ENCODE data around the gene EHMT1. TPM values are rescaled to one million over a fixed set of nuclear protein-coding genes. Genes with fewer than 3 reads are reported as not detected.
A peak's percentile ranks its signal among the peaks of the same experiment; 100 is the strongest.
"Not testable (repeated sequence)": the region's sequence is repeated elsewhere in the genome, so short reads cannot be mapped to it uniquely, and the experiment has no call there.

EHMT1 gene
- polyA plus RNA-seq, 3 donors = 67.8 to 78.8 (median 76.3) TPM

- DNase-seq (ENCODE audit: extremely low read depth in 1 of 11, low read depth in 9 of 11, low spot score in 4 of 11) = no peak
Measured at GRCh38 chr9:137722481-137722880, 103.7 kb downstream of the EHMT1 start.

DNA sequence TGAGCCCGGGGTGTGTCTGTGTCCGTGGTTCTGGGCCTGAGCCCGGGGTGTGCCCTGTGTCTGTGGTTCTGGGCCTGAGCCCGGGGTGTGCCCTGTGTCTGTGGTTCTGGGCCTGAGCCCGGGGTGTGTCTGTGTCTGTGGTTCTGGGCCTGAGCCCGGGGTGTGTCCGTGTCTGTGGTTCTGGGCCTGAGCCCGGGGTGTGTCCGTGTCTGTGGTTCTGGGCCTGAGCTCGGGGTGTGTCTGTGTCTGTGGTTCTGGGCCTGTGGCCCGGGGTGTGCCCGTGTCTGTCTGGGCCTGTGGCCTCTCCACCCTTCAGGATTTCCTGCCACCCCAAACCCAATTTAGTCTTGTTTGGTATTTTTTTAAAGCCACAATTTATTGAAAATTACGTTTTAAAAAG, 104.6 kb downstream of the EHMT1 start:
- DNase-seq (ENCODE audit: extremely low read depth in 1 of 11, low read depth in 9 of 11, low spot score in 4 of 11) = not testable (repeated sequence)

GRCh38 chr9:137723783-137724445, 105.1 kb downstream of the EHMT1 start:
- no peak for DNase-seq (ENCODE audit: extremely low read depth in 1 of 11, low read depth in 9 of 11, low spot score in 4 of 11)

GRCh38 chr9:137724818-137725240, 106.0 kb downstream of the EHMT1 start:
- DNase-seq (ENCODE audit: extremely low read depth in 1 of 11, low read depth in 9 of 11, low spot score in 4 of 11) = no peak

DNA sequence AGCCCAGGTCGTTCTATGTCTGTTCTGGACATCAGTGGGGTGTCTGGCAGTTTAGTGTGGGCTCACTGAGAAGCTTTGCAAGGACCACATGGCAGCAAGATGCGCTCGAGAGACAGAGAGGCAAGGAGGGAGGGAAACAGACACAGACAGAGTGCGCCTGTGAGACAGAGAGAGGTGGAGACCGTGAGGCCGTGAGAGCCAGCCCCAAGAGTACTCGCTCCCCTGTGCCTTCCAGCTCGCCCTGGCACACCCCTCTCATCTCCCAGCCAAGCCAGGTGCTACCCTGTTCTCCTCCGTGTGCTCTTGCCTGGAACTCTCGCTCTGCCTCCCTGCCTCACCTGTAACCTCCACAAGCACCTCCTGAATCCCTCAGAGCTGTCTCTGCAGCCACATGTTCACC, 106.8 kb downstream of the EHMT1 start:
- DNase-seq (ENCODE audit: extremely low read depth in 1 of 11, low read depth in 9 of 11, low spot score in 4 of 11) = no peak

- DNase-seq (ENCODE audit: extremely low read depth in 1 of 11, low read depth in 9 of 11, low spot score in 4 of 11) = not testable (repeated sequence)
Measured at GRCh38 chr9:137726336-137726735, 107.5 kb downstream of the EHMT1 start.

- no peak for DNase-seq (ENCODE audit: extremely low read depth in 1 of 11, low read depth in 9 of 11, low spot score in 4 of 11)
Measured at GRCh38 chr9:137726764-137727163, 108.0 kb downstream of the EHMT1 start.

DNA sequence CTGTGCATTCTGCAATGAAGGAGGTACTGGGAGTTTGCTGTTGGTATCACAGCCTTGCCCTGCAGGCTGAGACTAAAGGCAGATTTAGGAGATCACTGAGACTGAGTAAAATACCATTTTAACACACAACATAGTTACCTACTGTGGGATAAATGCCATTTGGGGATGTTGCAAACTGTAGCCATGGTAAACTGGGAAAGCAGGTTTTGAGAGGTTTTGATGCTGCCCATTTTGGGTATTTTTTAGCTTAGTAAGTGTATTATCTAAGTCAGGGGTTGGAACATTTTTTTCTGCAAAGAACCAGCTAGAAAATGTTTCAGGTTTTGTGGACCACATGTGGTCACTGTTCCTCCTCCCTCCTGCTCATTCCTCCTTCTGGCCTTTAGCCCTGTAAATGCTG, 108.9 kb downstream of the EHMT1 start:
- no peak for DNase-seq (ENCODE audit: extremely low read depth in 1 of 11, low read depth in 9 of 11, low spot score in 4 of 11)

- DNase-seq (ENCODE audit: extremely low read depth in 1 of 11, low read depth in 9 of 11, low spot score in 4 of 11) = no peak
Measured at GRCh38 chr9:137728444-137729311, 109.9 kb downstream of the EHMT1 start.

GRCh38 chr9:137731216-137731946, 112.6 kb downstream of the EHMT1 start:
- DNase-seq (ENCODE audit: extremely low read depth in 1 of 11, low read depth in 9 of 11, low spot score in 4 of 11) = no peak

- no peak for DNase-seq (ENCODE audit: extremely low read depth in 1 of 11, low read depth in 9 of 11, low spot score in 4 of 11)
Measured at GRCh38 chr9:137731947-137732813, 113.4 kb downstream of the EHMT1 start.

DNA sequence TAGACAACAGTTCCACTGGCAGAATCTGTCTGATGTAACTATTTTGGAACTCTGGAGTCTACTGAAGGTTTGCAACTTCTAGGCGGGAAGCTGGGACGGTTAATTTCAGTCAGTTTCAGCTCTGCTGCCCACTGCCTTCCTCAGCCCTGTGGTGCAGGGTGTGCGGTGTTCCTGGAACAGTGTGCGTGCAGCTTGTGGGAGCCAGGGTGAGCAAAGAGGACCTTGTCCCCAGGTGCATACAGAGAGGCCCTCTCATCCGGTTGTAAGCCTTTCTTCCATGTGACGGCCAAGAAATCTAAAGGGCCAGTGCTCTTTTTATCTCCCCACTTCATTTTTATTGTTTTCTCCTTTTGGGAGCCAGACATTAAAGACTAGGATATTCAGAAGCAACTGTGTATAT, 114.6 kb downstream of the EHMT1 start:
- DNase-seq (ENCODE audit: extremely low read depth in 1 of 11, low read depth in 9 of 11, low spot score in 4 of 11) = no peak

GRCh38 chr9:137734181-137734580, 115.4 kb downstream of the EHMT1 start:
- DNase-seq (ENCODE audit: extremely low read depth in 1 of 11, low read depth in 9 of 11, low spot score in 4 of 11) = no peak

DNA sequence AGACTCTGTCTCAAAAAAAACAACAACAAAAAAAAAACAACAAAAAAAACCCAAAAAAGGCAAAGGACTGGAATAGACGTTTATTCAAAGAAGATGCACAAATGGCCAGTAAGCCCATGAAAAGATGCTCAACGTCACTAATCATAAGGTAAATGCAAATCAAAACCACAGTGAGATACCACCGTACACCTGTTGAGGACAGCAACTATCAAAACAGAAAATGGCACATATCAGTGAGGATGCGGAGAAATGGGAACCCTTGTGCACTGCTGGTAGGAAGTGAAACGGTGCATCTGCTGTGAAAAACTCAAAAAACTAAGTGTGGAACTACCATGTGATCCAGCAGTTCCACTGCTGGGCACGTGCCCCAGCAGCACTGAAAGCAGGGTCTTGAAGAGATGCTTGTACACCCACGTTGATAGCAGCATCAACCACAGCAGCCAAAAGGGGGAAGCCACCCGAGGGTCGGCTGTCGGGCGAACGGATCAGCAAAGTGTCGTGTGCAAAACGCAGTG, 119.4 kb downstream of the EHMT1 start:
- not testable (repeated sequence) for DNase-seq (ENCODE audit: extremely low read depth in 1 of 11, low read depth in 9 of 11, low spot score in 4 of 11)

DNA sequence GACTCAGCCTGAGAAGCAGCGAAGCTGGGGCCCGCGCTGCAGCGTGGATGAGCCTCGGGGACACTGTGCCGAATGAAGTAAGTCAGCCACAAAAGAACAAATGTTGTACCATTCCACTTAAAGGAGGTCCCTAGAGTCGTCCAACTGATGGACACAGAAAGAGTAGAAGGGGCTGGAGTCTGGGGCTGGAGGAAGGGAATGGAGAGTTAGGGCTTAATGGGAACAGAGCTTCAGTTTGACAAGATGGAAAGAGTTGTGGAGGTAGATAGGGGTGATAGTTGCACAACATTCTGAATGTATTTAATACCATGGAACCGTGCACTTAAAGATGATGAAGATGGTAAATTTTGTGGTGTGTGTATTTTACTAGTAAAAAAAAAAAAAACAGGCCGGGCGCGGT, 119.9 kb downstream of the EHMT1 start:
- no peak for DNase-seq (ENCODE audit: extremely low read depth in 1 of 11, low read depth in 9 of 11, low spot score in 4 of 11)

DNA sequence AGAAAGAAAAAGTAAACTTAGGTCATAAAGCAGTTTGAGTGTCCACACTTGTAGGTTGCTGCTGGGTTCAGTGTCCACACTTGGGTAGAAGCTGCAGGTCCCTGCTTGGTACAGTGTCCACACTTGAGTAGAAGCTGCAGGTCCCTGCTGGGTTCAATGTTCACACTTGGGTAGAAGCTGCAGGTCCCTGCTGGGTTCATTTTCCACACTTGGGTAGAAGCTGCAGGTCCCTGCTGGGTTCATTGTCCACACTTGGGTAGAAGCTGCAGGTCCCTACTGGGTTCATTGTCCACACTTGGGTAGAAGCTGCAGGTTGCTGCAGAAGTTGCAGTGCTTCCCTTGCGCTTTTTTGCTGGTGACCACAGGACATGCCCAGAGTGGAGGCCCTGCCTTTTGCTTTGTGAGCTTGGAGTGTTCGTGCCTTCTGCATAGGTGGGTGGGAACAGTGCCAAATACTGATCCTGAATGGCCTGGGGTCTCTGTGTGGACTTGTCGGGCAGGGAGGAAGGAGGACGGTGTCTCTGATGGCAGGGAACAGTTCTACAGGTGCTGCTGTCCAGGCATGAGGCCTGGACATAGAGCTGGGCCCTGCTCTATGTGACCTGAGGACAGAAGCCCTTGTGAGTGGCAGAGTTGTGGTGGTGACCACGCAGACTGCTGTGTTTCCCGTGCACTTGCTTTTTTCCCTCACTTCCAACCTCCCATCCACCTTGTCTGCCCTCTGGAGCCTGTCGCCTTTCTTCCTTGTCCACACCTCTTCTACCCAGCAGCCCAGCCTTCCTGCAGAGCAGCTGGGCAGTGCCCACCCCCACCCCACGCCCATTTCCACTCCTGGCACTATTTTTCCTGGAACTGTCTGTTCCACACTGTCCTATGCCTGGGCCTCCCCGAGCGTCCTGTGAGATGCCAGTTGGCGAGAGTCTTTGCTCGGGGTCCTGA, 120.8 kb downstream of the EHMT1 start:
- no peak for DNase-seq (ENCODE audit: extremely low read depth in 1 of 11, low read depth in 9 of 11, low spot score in 4 of 11)

DNA sequence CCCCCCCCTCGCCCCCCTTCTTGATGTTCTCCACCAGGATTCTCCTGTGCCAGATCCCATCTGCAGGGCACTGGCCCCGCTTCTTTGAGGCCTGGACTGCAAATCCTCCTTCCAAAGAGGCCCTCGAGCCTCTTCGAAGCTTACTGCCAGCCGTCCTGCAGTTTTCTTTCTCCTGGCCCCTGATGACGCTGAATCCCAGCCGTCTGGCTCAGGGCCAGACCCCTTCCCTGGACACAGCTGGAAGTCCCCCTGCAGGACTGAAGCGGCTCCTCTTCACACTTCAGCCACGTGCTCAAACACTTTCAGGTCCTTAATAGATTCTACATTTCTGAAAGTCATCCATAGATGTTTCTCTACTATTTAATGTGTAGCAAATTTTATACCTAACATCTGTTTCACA, 121.5 kb downstream of the EHMT1 start:
- DNase-seq (ENCODE audit: extremely low read depth in 1 of 11, low read depth in 9 of 11, low spot score in 4 of 11) = peak in 6 of 11 donors; percentile 20 to 49 (median 28)

- no peak for DNase-seq (ENCODE audit: extremely low read depth in 1 of 11, low read depth in 9 of 11, low spot score in 4 of 11)
Measured at GRCh38 chr9:137741330-137741729, 122.5 kb downstream of the EHMT1 start.

Measured in renal cortex interstitium (tissue), 11 donors.